K562 (cell line): ENCODE measurements around the gene TMCC2. TPM values are rescaled to one million over a fixed set of nuclear protein-coding genes. Genes with fewer than 3 reads are reported as not detected.

Experiments
- ATAC-seq: fragments of 200-7000 bp; cut with Tn5 transposase; 3 replicates; pipeline ENCODE4 v1.9.1; 2020; ENCODE audit warnings: moderate library complexity
- BruUV-seq: library from RNA; stranded (reverse); fragments of 400-500 nt; replicated peaks from 2 replicates; lab custom pipeline; 2021; lab: Mats Ljungman, UMichigan
- CTCF ChIA-PET: fragments of 300-600 bp; formaldehyde crosslinking; extraction: SDS; loops from one replicate; lab custom pipeline; 2021; ENCODE audit warnings: low intra/inter-chr PET ratio; lab: Yijun Ruan, JAX
- POLR2A ChIA-PET: fragments of 300-600, 350-650 bp; sonication (Branson Sonifier 250); formaldehyde crosslinking; extraction: SDS; loops from one replicate; lab custom pipeline; 2021; ENCODE audit warnings: antibody characterized with exemption, inconsistent platforms; lab: Yijun Ruan, JAX
- DNase-seq, 4 experiments: peaks; one replicate each; pipeline versions ENCODE4 v3.0.0 to v3.0.0-alpha.2; 2011 to 2018; ENCODE audit warnings: low spot score in 3 of 4, mixed read lengths in 3 of 4; ENCODE audit errors: extremely low read depth in 1 of 4
- FAIRE-seq: peaks from 2 replicates; lab custom pipeline; 2011; peaks lifted over from hg19 to GRCh38; lab: Jason Lieb, UNC
- H2AFZ ChIP-seq: 2 replicates; pipeline ENCODE4 v1.6.0; 2011; ENCODE audit warnings: low read depth, low read length, control low read depth, inconsistent platforms
- H3K27ac ChIP-seq: fragments of 200-600 bp; 3 replicates; pipeline ENCODE4 v1.8.0; 2011; ENCODE audit warnings: low read depth, mild to moderate bottlenecking, control low read depth, inconsistent platforms, low read length, moderate library complexity, mixed read lengths; ENCODE audit errors: extremely low read depth
- H3K27me3 ChIP-seq, 2 experiments: fragments of 300-600 bp in 1 of 2; 2 replicates in 1 of 2; 3 replicates in 1 of 2; pipeline versions ENCODE4 v1.6.0 to v1.8.0; 2011; ENCODE audit warnings: inconsistent platforms in 2 of 2, low read length in 2 of 2, mild to moderate bottlenecking in 1 of 2, mixed read lengths in 1 of 2, moderate library complexity in 1 of 2; ENCODE audit not compliant: control insufficient read depth in 2 of 2, insufficient read depth in 2 of 2
- H3K36me3 ChIP-seq: fragments of 300-600 bp; 3 replicates; pipeline ENCODE4 v1.8.0; 2011; ENCODE audit warnings: mild to moderate bottlenecking, low read length, inconsistent platforms; ENCODE audit not compliant: control insufficient read depth, insufficient read depth
- H3K4me1 ChIP-seq, 2 experiments: fragments of 200-600 bp in 1 of 2; replicated peaks in 1 of 2; 2 replicates in 1 of 2; 3 replicates in 1 of 2; pipeline versions ENCODE4 v1.5.1 to v1.8.0; 2011; ENCODE audit warnings: inconsistent platforms in 2 of 2, low read length in 2 of 2, mild to moderate bottlenecking in 1 of 2, mixed read lengths in 1 of 2, moderate library complexity in 1 of 2; ENCODE audit not compliant: control insufficient read depth in 2 of 2, insufficient read depth in 2 of 2
- H3K4me2 ChIP-seq: 2 replicates; pipeline ENCODE4 v1.6.1; 2011; ENCODE audit warnings: low read length, control low read depth, inconsistent platforms, mixed read lengths; ENCODE audit not compliant: insufficient read depth
- H3K4me3 ChIP-seq: fragments of 200-600 bp; sonication (generic), shearing (Covaris generic); 2 replicates; pipeline ENCODE4 v1.5.1; 2016; ENCODE audit warnings: control low read depth, inconsistent platforms
- H3K79me2 ChIP-seq: fragments of 200-600 bp; 3 replicates; pipeline ENCODE4 v1.8.0; 2011; ENCODE audit warnings: low read length, inconsistent platforms; ENCODE audit not compliant: control insufficient read depth, insufficient read depth
- H3K9ac ChIP-seq, 2 experiments: 2 replicates each; pipeline versions ENCODE4 v1.6.0 to v1.6.1; 2011; ENCODE audit warnings: low read depth in 2 of 2, low read length in 2 of 2, control low read depth in 1 of 2, inconsistent platforms in 1 of 2, mild to moderate bottlenecking in 1 of 2, mixed read lengths in 1 of 2; ENCODE audit not compliant: insufficient read depth in 1 of 2
- H3K9me1 ChIP-seq: one replicate; pipeline ENCODE4 v1.6.0; 2011; ENCODE audit warnings: inconsistent platforms, mild to moderate bottlenecking, low read length, moderate library complexity; ENCODE audit not compliant: control insufficient read depth, insufficient read depth
- H3K9me3 ChIP-seq: replicated peaks from 2 replicates; pipeline ENCODE4 v1.5.1; 2011; ENCODE audit warnings: low read depth, low read length, inconsistent platforms; ENCODE audit not compliant: control insufficient read depth, insufficient read depth
- H4K20me1 ChIP-seq: replicated peaks from 2 replicates; pipeline ENCODE4 v1.6.1; 2011; ENCODE audit warnings: low read length, inconsistent platforms, mixed read lengths; ENCODE audit not compliant: control insufficient read depth, insufficient read depth
- WGBS: fragments of 100-300 bp; shearing (Covaris generic); methylation state at CpG from one replicate; pipeline ENCODE4 v1.1.6; 2016; ENCODE audit warnings: low coverage, mixed read lengths; ENCODE audit not compliant: insufficient coverage; ENCODE audit errors: missing lambda C conversion rate; 5-methylcytosine and 5-hydroxymethylcytosine counted together
- in situ Hi-C: fragments of 300-500 bp; cut with MboI; formaldehyde crosslinking; loops from 4 replicates; pipeline ENCODE4 v1.15.0; 2018; ENCODE audit warnings: inconsistent platforms, mixed read lengths
- intact Hi-C: fragments of 100-400 bp; cut with micrococcal nuclease; formaldehyde crosslinking; loops from 2 replicates; pipeline ENCODE4 v1.14.2; 2022
- polyA plus RNA-seq, 8 experiments: library from polyadenylated mRNA; depleted of rRNA in 4 of 8; stranded (reverse) in 5 of 8; unstranded in 3 of 8; fragments of >200 nt; fragmentation: Nextera tagmentation in 2 of 8; fragmentation: Illumina TruSeq in 1 of 8; extraction: Ambion mirVana in 2 of 8; extraction: Trizol in 1 of 8; gene quantifications; 2 replicates each; pipeline versions ENCODE4 v1.2.1 to v1.2.3, GENCODE V29; 2011 to 2014; ENCODE audit warnings: inconsistent platforms in 1 of 8, missing spikeins in 1 of 8
- total RNA-seq, 7 experiments: library from RNA; depleted of rRNA in 6 of 7; stranded (reverse); fragments of >200 nt in 6 of 7; fragmentation: Illumina TruSeq in 2 of 7; extraction: Trizol in 2 of 7; gene quantifications; 2 replicates each; pipeline versions ENCODE4 v1.2.1 to v1.2.3, GENCODE V29; 2011 to 2021; ENCODE audit warnings: low replicate concordance in 1 of 7
- TF ChIP-seq, protein P1 (sequence below): fragments of 450-650 bp; IDR thresholded peaks from 2 replicates; pipeline ENCODE4 v1.6.1; 2016
- TF ChIP-seq, protein P2 (sequence below), 3 experiments: fragments of 200-800 bp in 1 of 3; sonication (Bioruptor generic) in 1 of 3; sonication (generic) in 1 of 3; formaldehyde crosslinking in 1 of 3; IDR thresholded peaks; 2 replicates each; pipeline versions ENCODE4 v1.6.1 to v1.8.0; 2016 to 2022; ENCODE audit warnings: mild to moderate bottlenecking in 2 of 3, missing compliant biosample characterization in 2 of 3, missing genetic modification characterization in 2 of 3, missing genetic modification reagents in 1 of 3
- TF ChIP-seq, protein P3 (sequence below): sonication (generic); formaldehyde crosslinking; IDR thresholded peaks from 2 replicates; pipeline ENCODE4 v1.9.0; 2022; ENCODE audit warnings: mild to moderate bottlenecking, missing genetic modification reagents

The TMCC2 gene
- total and polyA plus RNA-seq, 9 of the 15 experiments (the other 6 are each of a cell fraction or from before 2014, with no cell fraction given): 0.06 to 1.8 (median 0.98) TPM

DNA sequence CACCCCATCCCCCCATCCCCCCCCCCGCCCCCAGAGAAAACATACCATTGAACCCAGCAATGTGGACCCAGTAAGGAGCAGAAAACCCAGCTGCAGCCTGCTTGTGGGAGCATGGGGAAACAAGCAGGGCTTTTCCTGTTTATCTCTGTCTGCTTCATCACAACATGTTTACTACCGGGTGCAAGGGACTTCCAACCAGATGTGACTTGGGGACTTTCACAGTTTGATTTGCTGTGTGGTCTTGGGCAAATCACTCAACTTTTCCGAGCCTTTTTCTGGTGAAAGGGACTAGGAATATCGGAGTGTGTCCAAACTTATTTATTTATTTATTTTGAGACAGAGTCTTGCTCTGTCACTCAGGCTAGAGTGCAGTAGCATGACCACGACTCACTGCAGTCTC, 3.2 kb downstream of the TMCC2 start:
- CTCF ChIA-PET: interaction anchor here (1.4 kb wide), 1 partner anchor 95 kb away, joined by 4 read pairs; no protein-coding TSS in a partner anchor
- WGBS: 40% methylated on average over 5 of the region's 5 CpGs
- TF ChIP-seq, protein P1, sequence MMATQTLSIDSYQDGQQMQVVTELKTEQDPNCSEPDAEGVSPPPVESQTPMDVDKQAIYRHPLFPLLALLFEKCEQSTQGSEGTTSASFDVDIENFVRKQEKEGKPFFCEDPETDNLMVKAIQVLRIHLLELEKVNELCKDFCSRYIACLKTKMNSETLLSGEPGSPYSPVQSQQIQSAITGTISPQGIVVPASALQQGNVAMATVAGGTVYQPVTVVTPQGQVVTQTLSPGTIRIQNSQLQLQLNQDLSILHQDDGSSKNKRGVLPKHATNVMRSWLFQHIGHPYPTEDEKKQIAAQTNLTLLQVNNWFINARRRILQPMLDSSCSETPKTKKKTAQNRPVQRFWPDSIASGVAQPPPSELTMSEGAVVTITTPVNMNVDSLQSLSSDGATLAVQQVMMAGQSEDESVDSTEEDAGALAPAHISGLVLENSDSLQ: peak; percentile 31
- TF ChIP-seq, protein P2, sequence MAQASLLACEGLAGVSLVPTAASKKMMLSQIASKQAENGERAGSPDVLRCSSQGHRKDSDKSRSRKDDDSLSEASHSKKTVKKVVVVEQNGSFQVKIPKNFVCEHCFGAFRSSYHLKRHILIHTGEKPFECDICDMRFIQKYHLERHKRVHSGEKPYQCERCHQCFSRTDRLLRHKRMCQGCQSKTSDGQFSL (CRISPR knock-in tag; IDR thresholded peaks at IDR 0.05): no peak
- TF ChIP-seq, protein P2 (tag; IDR thresholded peaks at IDR 0.05): 0 out of 4 replicates have a peak, but pooled peaks of 1 of the 2 experiments have one; percentile 4
- TF ChIP-seq, protein P3, sequence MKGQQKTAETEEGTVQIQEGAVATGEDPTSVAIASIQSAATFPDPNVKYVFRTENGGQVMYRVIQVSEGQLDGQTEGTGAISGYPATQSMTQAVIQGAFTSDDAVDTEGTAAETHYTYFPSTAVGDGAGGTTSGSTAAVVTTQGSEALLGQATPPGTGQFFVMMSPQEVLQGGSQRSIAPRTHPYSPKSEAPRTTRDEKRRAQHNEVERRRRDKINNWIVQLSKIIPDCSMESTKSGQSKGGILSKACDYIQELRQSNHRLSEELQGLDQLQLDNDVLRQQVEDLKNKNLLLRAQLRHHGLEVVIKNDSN (CRISPR knock-in tag): no peak
- Histone ChIP-seq H3K4me1 (peaks cover 27 to 32% of the 10 kb centered on the region in 2 experiments), H2AFZ (no peak overlapping the region), H3K27me3 (peaks cover 0 to 13% of the 10 kb centered on the region in 2 experiments; a peak in 3 of 5 replicates), H3K9ac (no peak overlapping the region), H3K4me3 (no peak overlapping the region), H4K20me1 (no peaks in the 10 kb centered on the region; the same call in 1 of the 2 replicates), H3K36me3 (no peaks in the 10 kb centered on the region), H3K79me2 (no peaks in the 10 kb centered on the region), H3K27ac (no peak overlapping the region), H3K9me1 (no peaks in the 10 kb centered on the region), H3K4me2 (no peak overlapping the region), H3K9me3 (no peaks in the 10 kb centered on the region)
- FAIRE-seq (no peak), ATAC-seq (no peak), DNase-seq (no peak)
- in situ Hi-C loops: no loop called here
- BruUV-seq: no TSS peak
- POLR2A ChIA-PET: interaction anchor here (1.5 kb wide), 1 partner anchor 12 kb away, joined by 5 read pairs; no protein-coding TSS in a partner anchor
- intact Hi-C loops: loop anchor here (2.0 kb wide), 1 partner anchor 94 kb away; no protein-coding TSS in a partner anchor
